ENCODE data around the gene GNAL. TPM values are rescaled to one million over a fixed set of nuclear protein-coding genes. Genes with fewer than 3 reads are reported as not detected.
"Not testable (repeated sequence)": the region's sequence is repeated elsewhere in the genome, so short reads cannot be mapped to it uniquely, and the experiment has no call there.

GNAL gene
- total and polyA plus RNA-seq, 2 donors from 2014 or later, result 1.8 to 9.7 TPM

DNA sequence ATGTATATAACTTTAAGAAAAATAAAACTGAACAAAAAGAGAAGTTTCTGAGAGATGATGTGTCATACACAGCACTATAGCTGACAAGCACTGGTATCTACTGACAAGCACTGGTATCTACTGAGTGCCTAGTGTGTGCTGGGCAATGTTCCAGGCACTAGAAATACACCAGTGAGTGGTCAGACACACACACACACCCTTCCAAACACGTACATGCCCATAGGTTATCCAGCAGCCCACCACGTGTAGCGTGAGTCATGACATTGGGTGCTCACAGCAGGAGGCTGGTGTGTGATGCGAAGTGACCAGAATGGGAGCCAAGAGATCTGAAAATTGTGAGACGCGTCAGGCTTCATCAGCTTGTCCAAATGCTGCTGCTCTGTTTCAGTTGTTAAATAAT is 12.2 kb upstream of the GNAL start:
- Histone ChIP-seq H3K4me1 (ENCODE audit: control insufficient read depth in 2 of 3, insufficient read depth in 2 of 3, low read depth in 1 of 3, low read length in 3 of 3) (no peaks in the 10 kb centered on the region), H3K9me3 (ENCODE audit: control insufficient read depth in 2 of 3, insufficient read depth in 1 of 3, low read length in 3 of 3) (no peaks in the 10 kb centered on the region), H3K9ac (ENCODE audit: low read length in 3 of 3) (no peak overlapping the region), H3K36me3 (ENCODE audit: control insufficient read depth in 2 of 3, insufficient read depth in 3 of 3, low read length in 3 of 3) (no peaks in the 10 kb centered on the region), H3K4me3 (ENCODE audit: low read length in 3 of 3) (no peak overlapping the region), H3K27ac (ENCODE audit: low read depth in 2 of 2, low read length in 2 of 2) (no peak overlapping the region), H3K27me3 (ENCODE audit: control insufficient read depth, insufficient read depth, low read length) (no peaks in the 10 kb centered on the region)
- TF ChIP-seq, protein P1, sequence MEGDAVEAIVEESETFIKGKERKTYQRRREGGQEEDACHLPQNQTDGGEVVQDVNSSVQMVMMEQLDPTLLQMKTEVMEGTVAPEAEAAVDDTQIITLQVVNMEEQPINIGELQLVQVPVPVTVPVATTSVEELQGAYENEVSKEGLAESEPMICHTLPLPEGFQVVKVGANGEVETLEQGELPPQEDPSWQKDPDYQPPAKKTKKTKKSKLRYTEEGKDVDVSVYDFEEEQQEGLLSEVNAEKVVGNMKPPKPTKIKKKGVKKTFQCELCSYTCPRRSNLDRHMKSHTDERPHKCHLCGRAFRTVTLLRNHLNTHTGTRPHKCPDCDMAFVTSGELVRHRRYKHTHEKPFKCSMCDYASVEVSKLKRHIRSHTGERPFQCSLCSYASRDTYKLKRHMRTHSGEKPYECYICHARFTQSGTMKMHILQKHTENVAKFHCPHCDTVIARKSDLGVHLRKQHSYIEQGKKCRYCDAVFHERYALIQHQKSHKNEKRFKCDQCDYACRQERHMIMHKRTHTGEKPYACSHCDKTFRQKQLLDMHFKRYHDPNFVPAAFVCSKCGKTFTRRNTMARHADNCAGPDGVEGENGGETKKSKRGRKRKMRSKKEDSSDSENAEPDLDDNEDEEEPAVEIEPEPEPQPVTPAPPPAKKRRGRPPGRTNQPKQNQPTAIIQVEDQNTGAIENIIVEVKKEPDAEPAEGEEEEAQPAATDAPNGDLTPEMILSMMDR (IDR thresholded peaks at IDR 0.05; ENCODE audit: borderline replicate concordance, extremely low read depth, insufficient read depth), result no peak
- FAIRE-seq (no peak), DNase-seq (no peak)
- intact Hi-C loops (cut with DNase I), result no loop called here

DNA sequence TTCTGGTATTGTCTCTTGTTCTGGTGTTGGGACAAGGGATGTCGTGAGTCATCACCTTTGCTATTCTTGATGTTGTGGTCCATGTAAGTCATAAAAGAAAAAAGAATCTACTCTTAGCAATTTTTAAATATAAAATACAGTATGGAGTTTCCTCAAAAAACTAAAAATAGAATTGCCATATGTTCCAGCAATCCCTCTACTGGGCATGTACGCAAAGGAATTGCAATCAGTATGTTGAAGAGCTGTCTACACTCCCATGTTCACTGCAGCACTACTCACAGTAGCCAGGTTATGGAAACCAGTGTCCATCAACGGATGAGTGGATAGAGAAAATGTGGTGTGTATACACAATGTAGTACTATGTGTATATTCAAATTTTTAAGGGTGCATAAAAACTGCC is 10.9 kb upstream of the GNAL start:
- Histone ChIP-seq H3K4me1 (ENCODE audit: control insufficient read depth in 2 of 3, insufficient read depth in 2 of 3, low read depth in 1 of 3, low read length in 3 of 3) (no peaks in the 10 kb centered on the region), H3K27ac (ENCODE audit: low read depth in 2 of 2, low read length in 2 of 2) (no peak overlapping the region), H3K4me3 (ENCODE audit: low read length in 3 of 3) (no peak overlapping the region), H3K36me3 (ENCODE audit: control insufficient read depth in 2 of 3, insufficient read depth in 3 of 3, low read length in 3 of 3) (no peaks in the 10 kb centered on the region), H3K27me3 (ENCODE audit: control insufficient read depth, insufficient read depth, low read length) (no peaks in the 10 kb centered on the region), H3K9ac (ENCODE audit: low read length in 3 of 3) (no peak overlapping the region), H3K9me3 (ENCODE audit: control insufficient read depth in 2 of 3, insufficient read depth in 1 of 3, low read length in 3 of 3) (no peaks in the 10 kb centered on the region)
- intact Hi-C loops (cut with DNase I), result no loop called here
- DNase-seq (no peak), FAIRE-seq (no peak)
- TF ChIP-seq, protein P1 (IDR thresholded peaks at IDR 0.05; ENCODE audit: borderline replicate concordance, extremely low read depth, insufficient read depth), result no peak

DNA sequence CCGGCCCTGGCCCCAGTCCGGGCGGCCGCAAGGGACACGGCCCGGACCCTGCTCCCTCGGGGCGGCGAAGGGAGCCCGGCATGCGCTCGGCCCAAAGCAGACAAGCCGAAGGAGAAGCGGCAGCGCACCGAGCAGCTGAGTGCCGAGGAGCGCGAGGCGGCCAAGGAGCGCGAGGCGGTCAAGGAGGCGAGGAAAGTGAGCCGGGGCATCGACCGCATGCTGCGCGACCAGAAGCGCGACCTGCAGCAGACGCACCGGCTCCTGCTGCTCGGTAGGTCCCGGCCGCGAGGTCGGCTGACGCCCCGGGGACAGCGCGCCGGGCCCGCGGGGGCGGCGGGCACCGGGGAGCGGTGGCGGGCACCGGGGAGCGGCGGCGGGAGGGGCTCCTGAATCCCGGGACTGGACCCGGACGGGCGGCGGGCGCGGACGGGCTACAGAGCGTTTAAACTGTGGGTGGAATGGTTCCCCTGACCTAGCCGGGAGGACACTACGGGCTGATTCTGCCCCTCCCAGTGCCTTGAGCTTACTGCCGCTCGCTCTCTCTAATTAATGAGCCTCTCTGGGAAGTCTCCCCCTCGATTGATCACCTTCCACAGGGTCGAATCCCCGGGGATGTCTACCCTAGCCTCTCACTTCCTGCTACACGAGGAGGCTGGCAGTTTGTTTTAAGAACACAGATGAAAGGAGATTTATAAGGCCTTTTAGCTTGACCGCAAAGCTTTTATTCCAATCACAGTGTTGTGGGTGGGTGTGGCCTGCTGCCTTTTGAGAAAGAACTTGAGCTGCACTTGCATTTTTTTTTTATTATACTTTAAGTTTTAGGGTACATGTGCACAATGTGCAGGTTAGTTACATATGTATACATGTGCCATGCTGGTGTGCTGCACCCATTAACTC is 853 bp downstream of the GNAL start:
- intact Hi-C loops (cut with DNase I), result no loop called here
- H3K4me3 ChIP-seq (ENCODE audit: low read length in 3 of 3), result peak overlapping the region in 2 of 3 donors; percentile 60 to 63
- TF ChIP-seq, protein P1 (IDR thresholded peaks at IDR 0.05; ENCODE audit: borderline replicate concordance, extremely low read depth, insufficient read depth), result no peak
- H3K27me3 ChIP-seq (ENCODE audit: control insufficient read depth, insufficient read depth, low read length), result no peaks in the 10 kb centered on the region
- no peaks in the 10 kb centered on the region for H3K36me3 ChIP-seq (ENCODE audit: control insufficient read depth in 2 of 3, insufficient read depth in 3 of 3, low read length in 3 of 3)
- H3K4me1 ChIP-seq (ENCODE audit: control insufficient read depth in 2 of 3, insufficient read depth in 2 of 3, low read depth in 1 of 3, low read length in 3 of 3), result peaks cover 0 to 4% (median 2%) of the 10 kb centered on the region in 3 donors
- FAIRE-seq (no peak), DNase-seq (peak; percentile 62 to 78 (median 72))
- no peak overlapping the region for H3K9ac ChIP-seq (ENCODE audit: low read length in 3 of 3)
- no peaks in the 10 kb centered on the region for H3K9me3 ChIP-seq (ENCODE audit: control insufficient read depth in 2 of 3, insufficient read depth in 1 of 3, low read length in 3 of 3)
- no peak overlapping the region for H3K27ac ChIP-seq (ENCODE audit: low read depth in 2 of 2, low read length in 2 of 2)

DNA sequence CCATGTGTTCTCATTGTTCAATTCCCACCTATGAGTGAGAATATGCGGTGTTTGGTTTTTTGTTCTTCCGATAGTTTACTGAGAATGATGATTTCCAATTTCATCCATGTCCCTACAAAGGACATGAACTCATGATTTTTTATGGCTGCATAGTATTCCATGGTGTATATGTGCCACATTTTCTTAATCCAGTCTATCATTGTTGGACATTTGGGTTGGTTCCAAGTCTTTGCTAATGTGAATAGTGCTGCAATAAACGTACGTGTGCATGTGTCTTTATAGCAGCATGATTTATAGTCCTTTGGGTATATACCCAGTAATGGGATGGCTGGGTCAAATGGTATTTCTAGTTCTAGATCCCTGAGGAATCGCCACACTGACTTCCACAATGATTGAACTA is 1.6 kb downstream of the GNAL start:
- H3K9me3 ChIP-seq (ENCODE audit: control insufficient read depth in 2 of 3, insufficient read depth in 1 of 3, low read length in 3 of 3); H3K36me3 ChIP-seq (ENCODE audit: control insufficient read depth in 2 of 3, insufficient read depth in 3 of 3, low read length in 3 of 3); H3K27me3 ChIP-seq (ENCODE audit: control insufficient read depth, insufficient read depth, low read length); H3K4me3 ChIP-seq (ENCODE audit: low read length in 3 of 3); intact Hi-C loops (cut with DNase I); H3K27ac ChIP-seq (ENCODE audit: low read depth in 2 of 2, low read length in 2 of 2); DNase-seq; H3K4me1 ChIP-seq (ENCODE audit: control insufficient read depth in 2 of 3, insufficient read depth in 2 of 3, low read depth in 1 of 3, low read length in 3 of 3); H3K9ac ChIP-seq (ENCODE audit: low read length in 3 of 3); FAIRE-seq: not testable (repeated sequence)

Measured in kidney (tissue), 14 donors.